Middle frontal gyrus (tissue), 1 donor: ENCODE data around the gene MYL1.

ENCODE experiments used
- DNase-seq: peaks from one replicate; pipeline ENCODE4 v3.0.0-alpha.2; 2015; ENCODE audit warnings: low spot score; ENCODE audit errors: extremely low spot score

The MYL1 gene

DNA sequence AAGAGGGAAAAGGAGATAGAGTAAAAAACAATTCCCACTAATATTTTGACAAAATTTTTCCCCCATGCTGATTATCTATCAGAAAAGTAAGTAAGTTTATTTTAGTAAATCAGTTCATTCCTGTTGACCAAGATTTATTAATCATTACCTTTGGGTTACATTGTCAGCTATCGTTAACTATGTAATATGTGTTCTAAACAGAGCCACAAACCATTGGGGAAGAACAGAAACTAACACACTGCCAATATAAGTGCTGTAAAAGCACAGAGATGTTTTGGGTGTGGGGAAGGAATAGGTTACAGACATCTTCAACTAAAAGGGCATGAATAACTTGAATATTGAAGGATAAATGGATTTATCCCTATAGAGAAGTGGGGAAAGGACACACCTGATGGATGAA, 47.3 kb downstream of the MYL1 start:
- DNase-seq: no peak

DNA sequence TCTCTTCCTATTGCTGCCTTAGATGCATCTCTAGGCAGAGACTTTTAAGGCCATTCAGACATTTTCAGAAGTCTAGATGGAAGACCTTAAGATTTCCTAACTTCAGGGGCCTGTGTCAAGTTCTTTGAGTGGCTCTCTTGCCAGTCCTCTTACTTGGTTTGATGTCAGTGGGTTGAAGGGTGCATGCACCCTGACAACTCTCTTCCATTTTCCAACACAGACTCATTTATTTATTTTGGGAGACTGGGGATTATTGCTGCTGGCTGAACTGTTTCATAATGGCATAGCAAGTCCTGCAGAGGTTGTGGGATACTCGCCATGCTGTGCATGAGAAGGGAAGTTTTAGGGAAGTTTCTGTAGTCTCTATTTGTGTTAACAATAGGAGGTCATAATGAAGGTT, 50.7 kb downstream of the MYL1 start:
- no peak for DNase-seq

DNA sequence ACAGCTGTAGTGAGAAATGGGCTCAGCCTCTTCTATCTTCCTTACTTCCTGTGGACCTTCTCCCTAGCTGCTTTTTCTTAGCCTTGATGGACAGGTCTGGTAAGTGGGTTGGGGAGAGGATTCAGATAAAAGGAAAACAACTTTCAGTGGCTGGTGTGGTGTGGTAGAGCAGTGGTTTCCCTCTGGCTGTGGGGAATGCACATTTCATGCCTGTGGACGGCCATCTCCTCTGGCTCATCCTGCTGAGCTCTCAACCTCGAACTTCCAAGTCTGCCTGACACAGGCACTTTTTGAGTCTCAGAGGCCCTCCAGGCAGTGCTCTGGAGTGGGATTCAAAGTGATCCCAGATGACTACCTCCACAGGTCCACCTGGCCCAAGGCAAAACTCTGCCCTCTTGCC, 51.1 kb downstream of the MYL1 start:
- no peak for DNase-seq

DNA sequence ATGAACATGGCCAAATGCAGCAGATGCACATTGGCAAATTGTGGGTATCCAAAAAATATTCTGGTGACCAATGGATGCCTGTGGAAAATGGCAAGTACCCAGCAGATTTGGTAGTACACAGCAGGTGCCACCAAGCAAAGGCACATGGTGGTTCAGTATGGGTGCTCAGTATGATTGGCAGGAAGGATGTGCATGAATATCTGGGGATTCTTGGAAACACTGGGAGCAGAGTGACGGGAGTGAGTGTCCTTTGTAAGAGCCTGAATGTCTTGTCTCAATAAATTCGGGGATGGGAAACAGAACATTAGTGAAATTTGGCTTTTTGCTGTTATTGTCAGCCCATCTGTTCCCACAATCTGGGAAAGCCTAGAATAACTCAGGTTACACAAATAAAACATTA, 52.9 kb downstream of the MYL1 start:
- DNase-seq: no peak

DNA sequence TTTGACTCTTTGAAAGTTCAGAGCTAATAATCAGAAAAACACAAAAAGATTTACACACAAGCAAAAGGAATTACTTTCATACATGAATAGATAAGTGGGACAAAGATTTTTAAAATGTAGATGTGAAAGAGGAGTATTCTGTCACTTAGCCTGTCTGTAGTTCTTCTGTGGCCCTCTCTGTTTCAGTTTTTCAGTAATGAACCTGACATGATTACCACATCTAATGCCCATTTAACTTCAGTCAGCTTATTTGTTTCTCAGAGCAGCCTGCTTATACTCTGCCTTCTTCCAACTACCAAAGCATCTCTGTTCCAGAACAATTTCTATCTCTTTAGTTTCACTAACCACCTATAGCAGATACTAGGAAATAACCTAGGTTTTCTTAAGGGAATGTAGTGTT, 55.3 kb downstream of the MYL1 start:
- no peak for DNase-seq

DNA sequence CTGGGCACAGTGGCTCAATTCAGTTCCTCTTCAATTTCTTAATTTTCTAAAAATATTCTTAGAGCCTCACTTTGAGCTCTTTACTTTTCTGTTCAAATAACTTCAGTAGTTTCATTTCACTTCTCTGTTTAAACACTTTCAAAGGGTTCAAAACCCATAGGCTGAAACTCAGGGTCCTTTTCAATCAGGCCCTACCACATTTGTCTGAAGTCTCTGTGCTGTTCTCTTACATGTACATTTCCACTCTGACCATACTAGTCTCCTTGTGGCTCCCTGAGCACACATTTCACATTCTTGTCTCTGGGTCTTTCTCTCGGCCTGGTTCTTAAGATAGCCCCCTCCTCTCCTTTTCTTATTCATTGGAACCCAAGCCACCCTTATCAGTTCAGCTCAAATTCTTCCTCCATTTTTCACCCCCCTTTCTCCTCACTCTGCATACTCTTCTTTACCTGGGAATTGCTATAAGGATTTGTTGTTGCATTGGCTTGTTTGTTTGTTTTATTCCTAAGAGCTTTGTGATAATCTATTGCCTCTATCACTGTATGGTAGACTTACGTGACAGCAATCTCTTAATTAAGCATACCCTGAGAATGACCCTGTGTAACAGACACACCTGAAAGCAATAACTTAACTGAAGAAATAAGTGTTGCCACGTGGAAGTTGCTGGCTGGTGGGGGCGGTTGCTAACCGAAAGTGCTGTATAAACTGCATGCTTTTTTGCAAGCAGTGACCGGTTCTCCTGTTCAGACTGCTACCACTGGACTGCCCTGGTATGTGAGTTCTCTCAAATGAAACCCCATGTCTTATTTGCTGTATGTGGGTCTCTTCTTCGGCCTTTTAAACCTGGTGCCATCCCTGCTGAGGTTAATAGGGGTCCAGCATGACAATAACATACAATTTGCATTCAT, 62.0 kb downstream of the MYL1 start:
- DNase-seq: no peak

DNA sequence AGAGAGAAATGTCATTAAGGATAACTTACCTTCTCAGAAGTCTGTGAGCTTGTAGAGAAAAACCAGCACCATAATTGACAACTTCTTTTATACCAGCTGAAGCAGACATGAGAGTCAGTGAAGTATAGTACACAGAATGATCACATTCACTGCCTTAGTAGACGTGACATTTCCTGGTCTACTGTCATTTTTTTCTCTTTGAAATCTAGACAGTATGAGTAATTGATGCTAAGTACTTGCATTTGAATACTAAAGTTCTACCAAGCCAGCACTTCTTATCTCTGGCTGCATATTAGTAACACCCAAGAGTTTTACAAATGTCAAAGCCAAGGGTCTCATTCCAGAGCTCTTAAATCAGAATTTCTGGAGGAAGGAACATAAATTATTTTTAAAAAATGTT, 64.4 kb downstream of the MYL1 start:
- DNase-seq: no peak
